Measurements from ENCODE around the gene ATG4C.

The ATG4C gene

GRCh38 chr1:62844030-62844429 lies 60.1 kb downstream of the ATG4C start:
- no peaks in the 10 kb centered on the region for H4K20me1 ChIP-seq (ENCODE audit: insufficient read depth, low read length)
- ATAC-seq (ENCODE audit: insufficient read depth, low read depth) = no peak
- no peaks in the 10 kb centered on the region for H3K4me1 ChIP-seq (ENCODE audit: insufficient read depth, low read length)
- no peak overlapping the region for H3K9ac ChIP-seq (ENCODE audit: low read depth, low read length)
- H3K4me3 ChIP-seq (ENCODE audit: low read depth in 1 of 2, low read length in 2 of 2) = no peak overlapping the region
- TF ChIP-seq EZH2 (IDR thresholded peaks at IDR 0.05; ENCODE audit: borderline replicate concordance, low read depth, low read length, severe bottlenecking) = no peak
- no peaks in the 10 kb centered on the region for H3K27me3 ChIP-seq (ENCODE audit: insufficient read depth, low read length, poor library complexity)
- no peak overlapping the region for H2AFZ ChIP-seq (ENCODE audit: low read depth, low read length)
- H3K4me2 ChIP-seq (ENCODE audit: insufficient read depth, low read length) = no peak overlapping the region
- H3K36me3 ChIP-seq (ENCODE audit: insufficient read depth, low read length) = no peaks in the 10 kb centered on the region
- H3K27ac ChIP-seq (ENCODE audit: low read length) = no peak overlapping the region
- no peaks in the 10 kb centered on the region for H3K9me3 ChIP-seq (ENCODE audit: insufficient read depth, low read length, severe bottlenecking)
- no peak for DNase-seq
- H3K79me2 ChIP-seq (ENCODE audit: insufficient read depth, low read length) = no peaks in the 10 kb centered on the region

GRCh38 chr1:62849031-62849430 lies 65.1 kb downstream of the ATG4C start:
- H3K4me1 ChIP-seq (ENCODE audit: insufficient read depth, low read length) = no peaks in the 10 kb centered on the region

GRCh38 chr1:62852253-62852652 lies 68.3 kb downstream of the ATG4C start:
- H3K4me2 ChIP-seq (ENCODE audit: insufficient read depth, low read length) = no peak overlapping the region
- TF ChIP-seq CTCF (IDR thresholded peaks at IDR 0.05; ENCODE audit: borderline replicate concordance, extremely low read depth, low read length, poor library complexity, severe bottlenecking) (no peak), EZH2 (IDR thresholded peaks at IDR 0.05; ENCODE audit: borderline replicate concordance, low read depth, low read length, severe bottlenecking) (no peak)
- no peak overlapping the region for H3K4me3 ChIP-seq (ENCODE audit: low read depth in 1 of 2, low read length in 2 of 2)
- ATAC-seq (ENCODE audit: insufficient read depth, low read depth) (no peak), DNase-seq (no peak)
- peaks cover 11% of the 10 kb centered on the region; the same call in 1 of the 2 replicates for H3K36me3 ChIP-seq (ENCODE audit: insufficient read depth, low read length)
- H4K20me1 ChIP-seq (ENCODE audit: insufficient read depth, low read length) = no peaks in the 10 kb centered on the region
- no peaks in the 10 kb centered on the region for H3K9me3 ChIP-seq (ENCODE audit: insufficient read depth, low read length, severe bottlenecking)
- H3K9ac ChIP-seq (ENCODE audit: low read depth, low read length) = no peak overlapping the region
- no peak overlapping the region for H2AFZ ChIP-seq (ENCODE audit: low read depth, low read length)
- H3K27ac ChIP-seq (ENCODE audit: low read length) = no peak overlapping the region
- H3K79me2 ChIP-seq (ENCODE audit: insufficient read depth, low read length) = no peaks in the 10 kb centered on the region
- H3K4me1 ChIP-seq (ENCODE audit: insufficient read depth, low read length) = no peaks in the 10 kb centered on the region
- H3K27me3 ChIP-seq (ENCODE audit: insufficient read depth, low read length, poor library complexity) = no peaks in the 10 kb centered on the region

More at GRCh38 chr1:62849031-62849430, 65.1 kb downstream of the ATG4C start:
- no peaks in the 10 kb centered on the region for H3K79me2 ChIP-seq (ENCODE audit: insufficient read depth, low read length)
- H4K20me1 ChIP-seq (ENCODE audit: insufficient read depth, low read length) = no peaks in the 10 kb centered on the region
- H2AFZ ChIP-seq (ENCODE audit: low read depth, low read length) = no peak overlapping the region
- H3K4me3 ChIP-seq (ENCODE audit: low read depth in 1 of 2, low read length in 2 of 2) = no peak overlapping the region
- TF ChIP-seq CTCF (IDR thresholded peaks at IDR 0.05; ENCODE audit: borderline replicate concordance, extremely low read depth, low read length, poor library complexity, severe bottlenecking) (no peak), EZH2 (IDR thresholded peaks at IDR 0.05; ENCODE audit: borderline replicate concordance, low read depth, low read length, severe bottlenecking) (no peak)
- no peak for ATAC-seq (ENCODE audit: insufficient read depth, low read depth)
- H3K27ac ChIP-seq (ENCODE audit: low read length) = no peak overlapping the region
- no peaks in the 10 kb centered on the region for H3K9me3 ChIP-seq (ENCODE audit: insufficient read depth, low read length, severe bottlenecking)
- no peak overlapping the region for H3K4me2 ChIP-seq (ENCODE audit: insufficient read depth, low read length)
- H3K9ac ChIP-seq (ENCODE audit: low read depth, low read length) = no peak overlapping the region
- H3K27me3 ChIP-seq (ENCODE audit: insufficient read depth, low read length, poor library complexity) = no peaks in the 10 kb centered on the region
- DNase-seq = no peak
- H3K36me3 ChIP-seq (ENCODE audit: insufficient read depth, low read length) = peaks cover 7% of the 10 kb centered on the region; the same call in 1 of the 2 replicates

GRCh38 chr1:62856960-62857359 lies 73.0 kb downstream of the ATG4C start:
- Histone ChIP-seq H2AFZ (ENCODE audit: low read depth, low read length) (no peak overlapping the region), H3K9ac (ENCODE audit: low read depth, low read length) (no peak overlapping the region), H3K4me1 (ENCODE audit: insufficient read depth, low read length) (no peaks in the 10 kb centered on the region), H3K36me3 (ENCODE audit: insufficient read depth, low read length) (peaks cover 7% of the 10 kb centered on the region; the same call in 1 of the 2 replicates), H4K20me1 (ENCODE audit: insufficient read depth, low read length) (no peaks in the 10 kb centered on the region), H3K4me3 (ENCODE audit: low read depth in 1 of 2, low read length in 2 of 2) (no peak overlapping the region), H3K4me2 (ENCODE audit: insufficient read depth, low read length) (no peak overlapping the region), H3K27me3 (ENCODE audit: insufficient read depth, low read length, poor library complexity) (no peaks in the 10 kb centered on the region), H3K27ac (ENCODE audit: low read length) (no peak overlapping the region), H3K9me3 (ENCODE audit: insufficient read depth, low read length, severe bottlenecking) (no peaks in the 10 kb centered on the region), H3K79me2 (ENCODE audit: insufficient read depth, low read length) (no peaks in the 10 kb centered on the region)
- no peak for TF ChIP-seq EZH2 (IDR thresholded peaks at IDR 0.05; ENCODE audit: borderline replicate concordance, low read depth, low read length, severe bottlenecking)
- no peak for TF ChIP-seq CTCF (IDR thresholded peaks at IDR 0.05; ENCODE audit: borderline replicate concordance, extremely low read depth, low read length, poor library complexity, severe bottlenecking)
- ATAC-seq (ENCODE audit: insufficient read depth, low read depth) (no peak), DNase-seq (no peak)

Data from DND-41 (cell line).